ENCODE results near the gene C10orf71.

- TF ChIP-seq CTCF (IDR thresholded peaks at IDR 0.05), result no peak
- no peak for TF ChIP-seq POLR2AphosphoS5 (IDR thresholded peaks at IDR 0.05)
Measured at GRCh38 chr10:49296382-49296781, 2.6 kb upstream of the C10orf71 start.
